NCI-H1092 (cell line): ENCODE results near the gene SLC16A11.
"Not testable (repeated sequence)": the region's sequence is repeated elsewhere in the genome, so short reads cannot be mapped to it uniquely, and the experiment has no call there.

Experiments
- DNase-seq: peaks from one replicate; lab custom pipeline; 2025; lab: John Stamatoyannopoulos, UW

Gene SLC16A11

DNA sequence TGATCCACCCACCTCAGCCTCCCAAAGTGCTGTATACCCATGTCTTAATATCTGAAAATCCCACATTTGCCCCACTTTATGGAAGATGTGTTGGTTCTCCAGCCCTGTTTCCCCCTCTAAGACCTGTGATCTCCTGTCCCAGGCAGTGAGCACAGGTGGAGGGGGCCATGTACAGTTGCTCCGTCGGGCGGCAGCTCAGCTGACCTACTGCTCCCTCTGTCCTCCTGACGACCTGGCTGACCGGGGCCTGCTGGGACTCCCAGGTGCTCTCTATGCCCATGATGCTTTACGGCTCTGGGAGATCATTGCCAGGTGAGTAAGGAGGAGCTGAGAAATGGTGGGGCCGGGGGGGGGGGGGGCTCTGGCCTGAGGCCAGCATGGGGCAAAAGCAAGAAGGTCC is 38.2 kb downstream of the SLC16A11 start:
- DNase-seq, result no peak

DNA sequence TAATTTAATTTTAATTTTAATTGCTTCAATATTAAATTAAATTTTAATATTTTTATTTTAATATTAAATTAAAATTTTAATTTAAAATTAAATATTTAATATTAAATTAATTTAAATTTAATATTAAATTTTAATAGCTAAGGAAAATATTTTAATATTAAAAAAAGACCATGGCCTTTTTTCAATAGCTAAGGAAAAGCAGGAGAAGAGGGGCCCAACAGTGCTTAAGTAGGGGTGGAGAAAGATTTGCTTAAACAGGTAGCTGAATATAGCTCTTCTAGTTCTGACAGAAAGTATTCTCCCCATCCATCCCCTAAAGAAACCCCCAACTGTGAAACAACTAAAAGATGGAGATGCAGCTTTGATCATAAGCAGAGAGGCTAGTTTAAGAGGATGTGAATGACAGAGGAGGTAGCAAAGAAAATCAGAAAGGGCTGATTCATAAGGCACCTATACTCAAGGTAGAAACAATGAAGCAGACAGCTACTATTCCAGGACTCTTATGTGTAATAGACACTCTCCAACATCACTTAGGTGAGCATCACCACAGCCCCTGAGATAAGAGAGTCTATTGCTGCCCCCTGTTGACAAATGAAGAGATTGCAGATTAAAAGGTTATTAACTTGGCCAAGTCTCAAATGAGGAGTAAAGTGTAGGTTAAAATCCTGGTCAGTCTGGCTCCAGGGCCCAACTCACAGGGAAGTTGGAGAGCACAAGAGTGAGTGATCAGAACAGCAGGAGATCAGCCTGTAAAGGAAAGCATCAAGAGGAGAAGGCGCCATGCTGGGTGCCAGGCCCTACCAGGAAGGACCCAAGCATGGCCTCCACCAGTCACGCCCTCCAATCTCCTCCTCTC is 39.3 kb downstream of the SLC16A11 start:
- peak; percentile 50 for DNase-seq

DNA sequence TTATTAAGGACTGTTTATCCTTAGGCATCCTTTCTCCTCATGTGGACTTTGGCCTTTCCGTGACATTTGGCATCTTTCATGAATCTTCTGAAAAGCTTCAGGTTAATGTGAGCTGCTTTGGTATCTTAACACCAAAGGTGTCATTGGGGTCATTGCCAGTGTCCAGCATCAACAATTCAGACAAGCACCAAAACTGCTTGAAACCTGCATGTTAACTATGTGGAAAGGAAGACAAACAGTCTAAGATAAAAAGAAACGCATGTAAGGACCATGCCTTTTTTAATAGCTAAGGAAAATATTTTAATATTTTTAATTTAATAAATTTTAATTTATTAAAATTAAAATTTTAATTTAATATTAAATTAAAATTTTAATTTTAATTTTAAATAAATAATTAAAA is 40.1 kb downstream of the SLC16A11 start:
- no peak for DNase-seq

DNA sequence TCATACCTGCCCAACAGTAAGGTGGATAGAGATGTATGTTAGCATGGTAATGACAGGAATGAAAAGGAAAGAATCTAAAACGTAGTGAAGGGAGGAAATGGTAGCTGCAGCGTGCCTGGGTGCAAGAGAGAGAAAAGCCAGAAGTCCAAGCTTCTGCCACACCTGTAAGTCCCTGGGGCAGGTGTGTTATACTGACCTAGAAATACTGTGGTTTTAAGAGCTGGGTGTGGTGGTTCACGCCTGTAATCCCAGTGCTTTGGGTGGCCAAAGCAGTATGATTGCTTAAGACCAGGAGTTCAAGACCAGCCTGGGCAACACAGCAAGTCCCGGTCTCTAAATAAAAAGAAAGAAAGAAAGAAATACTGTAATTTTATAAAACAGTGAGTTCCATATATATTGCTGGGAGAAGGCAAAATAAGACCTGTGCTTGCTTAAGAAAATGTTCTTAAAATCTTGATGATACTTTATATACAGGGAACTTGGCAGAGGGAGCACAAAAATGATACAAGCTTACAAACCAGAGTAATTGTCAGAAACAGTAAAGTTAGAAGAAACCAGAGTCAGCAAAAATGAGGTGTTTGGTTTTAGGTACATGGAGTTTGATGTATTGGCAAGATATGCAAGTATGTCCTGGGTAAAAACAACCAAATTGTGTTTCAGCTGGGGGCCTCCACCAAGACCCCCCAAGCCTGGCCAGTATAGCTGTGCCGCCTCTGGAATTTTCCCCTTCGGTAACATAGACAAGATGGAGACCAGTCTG is 41.4 kb downstream of the SLC16A11 start:
- no peak for DNase-seq

DNA sequence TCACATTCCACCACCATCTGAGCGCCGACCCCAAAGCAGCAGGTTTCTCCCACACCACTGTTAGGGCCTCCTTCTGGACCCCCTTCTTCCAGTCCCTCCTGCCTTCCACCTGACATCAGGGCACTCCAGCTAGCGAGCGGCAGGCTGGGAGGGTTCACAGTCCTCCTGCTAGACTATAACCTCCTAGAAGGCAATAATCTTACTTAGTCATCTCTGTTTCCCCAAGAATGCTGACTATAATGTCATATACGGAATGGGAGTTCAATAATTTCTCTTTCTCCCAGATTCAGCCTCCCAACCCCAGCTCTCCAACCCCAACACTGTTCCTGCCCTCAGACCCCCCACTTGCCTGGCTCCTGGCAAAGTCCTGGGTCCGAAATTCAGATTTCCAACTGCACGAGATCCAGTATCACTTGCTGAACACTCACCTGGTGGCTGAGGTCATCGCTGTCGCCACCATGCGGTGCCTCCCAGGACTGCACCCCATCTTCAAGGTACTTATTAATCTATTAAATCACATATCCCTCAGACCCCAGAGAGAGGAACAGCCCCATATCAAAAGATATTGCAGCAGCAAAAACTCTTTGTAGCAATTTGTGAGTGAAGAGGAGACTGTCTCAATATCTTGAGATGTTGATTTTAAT is 42.5 kb downstream of the SLC16A11 start:
- DNase-seq, result no peak

DNA sequence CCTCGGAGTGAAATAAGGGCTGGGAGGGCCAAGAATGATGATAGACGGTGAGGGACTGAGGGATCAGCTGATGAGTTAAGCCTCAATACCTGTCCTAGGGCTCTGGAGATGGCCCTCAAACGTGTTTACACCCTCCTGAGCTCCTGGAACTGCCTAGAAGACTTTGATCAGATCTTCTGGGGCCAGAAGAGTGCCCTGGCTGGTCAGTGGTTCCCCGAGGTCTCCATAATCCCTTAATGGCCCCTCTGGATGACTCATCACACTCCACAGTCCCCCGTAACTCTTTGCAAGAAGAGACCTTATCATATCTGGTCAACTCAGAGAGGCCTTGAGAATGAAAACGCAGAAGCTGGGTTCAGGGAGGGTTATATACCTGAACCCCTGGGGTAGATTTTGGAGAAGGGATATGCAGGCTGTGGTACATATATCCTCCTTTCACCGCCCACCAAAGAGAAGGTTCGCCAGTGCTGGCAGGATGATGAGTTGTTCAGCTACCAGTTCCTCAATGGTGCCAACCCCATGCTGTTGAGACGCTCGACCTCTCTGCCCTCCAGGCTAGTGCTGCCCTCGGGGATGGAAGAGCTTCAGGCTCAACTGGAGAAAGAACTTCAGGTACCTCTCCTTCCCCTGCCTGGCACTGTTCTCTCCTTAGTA is 44.9 kb downstream of the SLC16A11 start:
- no peak for DNase-seq

DNA sequence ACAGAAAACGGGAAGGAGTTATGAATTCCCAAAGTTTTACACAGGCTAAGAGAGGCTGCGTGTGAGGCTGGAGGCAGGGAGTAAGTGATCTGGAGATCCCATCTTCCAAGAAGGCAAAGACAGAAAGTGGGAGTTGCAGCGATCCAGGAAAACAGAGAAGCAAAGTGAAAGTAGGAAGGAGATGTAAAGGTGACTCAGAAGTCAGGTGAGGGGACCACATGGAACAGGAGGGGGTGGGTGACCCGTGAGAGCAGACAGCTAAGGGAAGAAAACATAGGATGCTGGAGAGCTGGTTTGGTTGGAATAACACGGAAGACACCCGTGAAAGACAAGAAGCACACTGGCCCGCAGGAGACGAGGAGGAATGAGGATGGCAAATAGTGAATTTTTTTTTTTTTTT is 46.7 kb downstream of the SLC16A11 start:
- no peak for DNase-seq

DNA sequence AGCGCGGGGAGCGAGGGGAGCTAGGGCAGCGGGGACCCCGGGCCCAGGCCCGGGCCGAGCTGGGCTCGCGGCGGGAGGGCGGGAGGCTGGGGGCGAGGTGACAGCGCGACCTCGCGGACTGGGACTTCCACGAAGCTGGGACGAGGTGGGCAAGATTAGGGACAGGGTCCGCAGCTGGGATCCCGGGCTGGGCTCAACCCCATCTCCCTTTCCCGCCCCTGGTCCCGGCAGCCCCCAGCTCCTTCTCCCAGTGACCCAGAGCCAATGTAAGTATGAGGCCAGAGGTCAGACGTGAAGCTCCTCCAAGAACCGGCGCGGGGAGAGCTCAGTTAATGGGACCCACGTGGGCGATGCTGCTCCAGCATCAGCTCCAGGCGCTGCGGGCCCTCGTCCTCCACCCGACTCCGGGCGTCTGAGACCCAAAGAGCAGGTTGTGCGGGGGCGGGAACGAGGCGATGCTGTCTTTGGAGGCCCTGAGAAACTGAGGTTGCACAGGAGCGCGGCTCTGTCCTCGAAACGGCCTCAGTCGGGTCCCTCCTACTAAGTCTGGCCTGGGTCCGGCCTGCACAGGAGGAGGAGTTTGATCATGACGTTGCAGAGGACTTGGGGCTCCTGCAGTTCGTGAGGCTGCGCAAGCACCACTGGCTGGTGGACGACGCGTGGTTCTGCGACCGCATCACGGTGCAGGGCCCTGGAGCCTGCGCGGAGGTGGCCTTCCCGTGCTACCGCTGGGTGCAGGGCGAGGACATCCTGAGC is 47.5 kb downstream of the SLC16A11 start:
- DNase-seq, result no peak

DNA sequence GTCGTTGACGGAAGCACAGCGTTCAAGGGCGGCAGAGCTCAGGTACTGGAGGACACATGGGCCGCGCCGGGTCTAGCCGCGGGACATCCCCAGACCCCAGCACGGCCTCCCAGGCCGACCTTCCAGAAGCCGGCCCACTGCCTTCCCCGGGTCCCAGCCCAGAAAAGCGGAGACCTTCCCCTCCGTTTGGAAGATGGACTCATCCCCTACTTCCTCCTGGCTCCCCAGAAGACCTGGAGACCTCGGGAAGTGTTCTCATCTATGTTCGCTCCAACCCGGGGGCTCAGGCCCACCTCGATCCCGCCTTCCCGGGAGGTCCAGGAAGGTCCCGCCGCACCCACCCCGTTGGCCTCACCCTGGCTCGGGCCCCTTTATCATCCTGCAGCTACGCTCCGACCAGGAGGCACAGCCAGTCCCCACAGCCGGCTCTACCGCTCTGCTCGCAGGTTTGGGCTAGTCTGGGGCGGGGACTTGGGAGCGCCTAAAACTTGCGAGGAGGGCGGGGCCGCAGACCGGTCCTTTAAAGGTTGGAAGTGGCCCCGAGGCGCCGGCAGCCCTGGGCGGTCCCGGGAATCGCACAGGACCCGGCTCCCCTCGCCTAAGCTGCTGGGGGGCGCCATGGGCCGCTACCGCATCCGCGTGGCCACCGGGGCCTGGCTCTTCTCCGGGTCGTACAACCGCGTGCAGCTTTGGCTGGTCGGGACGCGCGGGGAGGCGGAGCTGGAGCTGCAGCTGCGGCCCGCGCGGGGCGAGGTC is 48.2 kb downstream of the SLC16A11 start, which contains the start of gene ALOX12:
Gene ALOX12 (plus strand): TSS at position 550 of the 756 bp plus-strand sequence. CDS start 69 bp downstream, at position 619.
- no peak for DNase-seq

DNA sequence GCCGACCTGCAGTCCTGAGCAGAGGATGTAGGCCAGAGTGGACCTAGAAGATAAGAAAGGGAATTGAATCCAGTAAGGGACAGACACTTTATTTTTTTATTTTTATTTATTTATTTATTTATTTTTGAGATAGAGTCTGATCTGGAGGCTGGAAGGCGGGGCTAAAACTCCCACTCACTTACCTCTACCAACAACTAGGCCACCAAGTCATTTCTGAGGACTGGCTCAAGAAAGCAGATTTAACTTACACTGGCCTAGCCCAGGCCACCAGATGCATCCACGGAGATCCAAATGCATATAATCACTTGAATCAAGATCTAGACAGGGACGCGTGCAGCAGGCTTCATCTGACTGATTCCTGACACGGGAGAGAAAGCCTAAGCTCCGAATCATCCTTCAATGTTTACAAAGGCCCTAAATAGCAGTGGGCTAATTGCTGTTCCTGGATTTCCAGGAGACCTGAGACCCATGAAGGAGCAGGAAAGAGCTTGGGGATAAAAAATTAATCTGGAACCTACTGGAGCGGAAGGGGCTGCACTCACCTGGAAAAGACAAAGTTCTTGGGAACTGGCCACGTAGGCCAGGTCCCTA is 49.1 kb downstream of the SLC16A11 start:
- no peak for DNase-seq

DNA sequence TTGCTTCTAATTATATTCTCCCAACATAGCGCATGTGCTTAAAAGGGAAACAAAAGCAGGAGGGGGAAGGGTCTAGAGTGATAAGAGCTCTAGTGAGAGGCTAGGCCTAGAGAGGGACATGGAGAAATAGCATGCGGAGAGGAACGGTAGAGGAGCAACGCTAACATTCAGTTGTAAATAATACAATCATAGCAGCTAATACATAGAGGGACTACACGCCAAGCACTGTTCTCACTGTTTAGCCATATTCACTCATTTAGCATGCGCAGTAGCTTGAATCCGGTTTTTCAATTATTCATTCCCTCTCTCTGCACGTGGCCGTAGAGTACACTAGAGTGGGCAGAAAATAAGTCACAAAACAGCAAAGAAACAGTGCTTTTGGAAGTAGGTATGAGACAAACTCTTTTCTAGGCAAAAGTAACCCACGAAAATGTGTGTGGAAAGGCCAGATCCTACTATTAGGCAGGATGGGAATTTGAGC is 49.7 kb downstream of the SLC16A11 start:
- DNase-seq, result no peak

DNA sequence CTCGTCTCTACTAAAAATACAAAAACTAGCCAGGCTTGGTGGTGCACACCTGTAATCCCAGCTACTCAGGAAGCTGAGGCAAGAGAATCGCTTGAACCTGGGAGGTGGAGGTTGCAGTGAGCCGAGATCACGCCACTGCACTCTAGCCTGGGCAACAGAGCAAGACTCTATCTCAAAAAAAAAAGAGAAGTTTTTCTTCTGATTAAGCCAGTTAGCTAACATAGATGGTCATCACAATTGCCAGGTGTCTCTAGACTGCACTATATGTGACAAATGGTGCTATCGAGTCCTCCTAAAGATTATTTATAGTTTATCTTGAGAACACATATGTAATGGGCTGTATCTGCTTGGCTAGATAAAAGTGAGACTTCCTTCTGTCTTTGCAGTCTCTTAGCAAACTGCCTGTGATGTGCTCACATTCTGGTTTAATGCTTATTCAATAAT is 50.3 kb downstream of the SLC16A11 start:
- DNase-seq, result not testable (repeated sequence)
